Thyroid gland (tissue), 4 donors: ENCODE results near the gene CENPL.

Source experiments
- POLR2A ChIP-seq, 2 donors: fragments of 450-650 bp; IDR thresholded peaks; one replicate each; pipeline ENCODE4 v1.6.1; 2017; ENCODE audit warnings: antibody characterized with exemption in 2 of 2, mild to moderate bottlenecking in 2 of 2, moderate library complexity in 1 of 2
- TF ChIP-seq, protein P1 (sequence below), 6 experiments: fragments of 200-600 bp in 3 of 6; fragments of 450-650 bp in 3 of 6; sonication (generic) in 3 of 6; IDR thresholded peaks; one replicate each; pipeline ENCODE4 v1.5.1; 2016 to 2019; ENCODE audit warnings: antibody characterized with exemption in 6 of 6, mild to moderate bottlenecking in 2 of 6, inconsistent platforms in 1 of 6, moderate library complexity in 1 of 6

GRCh38 chr1:173863224-173864161, 38.8 kb upstream of the CENPL start:
- TF ChIP-seq, protein P1, sequence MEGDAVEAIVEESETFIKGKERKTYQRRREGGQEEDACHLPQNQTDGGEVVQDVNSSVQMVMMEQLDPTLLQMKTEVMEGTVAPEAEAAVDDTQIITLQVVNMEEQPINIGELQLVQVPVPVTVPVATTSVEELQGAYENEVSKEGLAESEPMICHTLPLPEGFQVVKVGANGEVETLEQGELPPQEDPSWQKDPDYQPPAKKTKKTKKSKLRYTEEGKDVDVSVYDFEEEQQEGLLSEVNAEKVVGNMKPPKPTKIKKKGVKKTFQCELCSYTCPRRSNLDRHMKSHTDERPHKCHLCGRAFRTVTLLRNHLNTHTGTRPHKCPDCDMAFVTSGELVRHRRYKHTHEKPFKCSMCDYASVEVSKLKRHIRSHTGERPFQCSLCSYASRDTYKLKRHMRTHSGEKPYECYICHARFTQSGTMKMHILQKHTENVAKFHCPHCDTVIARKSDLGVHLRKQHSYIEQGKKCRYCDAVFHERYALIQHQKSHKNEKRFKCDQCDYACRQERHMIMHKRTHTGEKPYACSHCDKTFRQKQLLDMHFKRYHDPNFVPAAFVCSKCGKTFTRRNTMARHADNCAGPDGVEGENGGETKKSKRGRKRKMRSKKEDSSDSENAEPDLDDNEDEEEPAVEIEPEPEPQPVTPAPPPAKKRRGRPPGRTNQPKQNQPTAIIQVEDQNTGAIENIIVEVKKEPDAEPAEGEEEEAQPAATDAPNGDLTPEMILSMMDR (IDR thresholded peaks at IDR 0.05), result no peak
- no peak for TF ChIP-seq POLR2A (IDR thresholded peaks at IDR 0.05)
